Ascending aorta (tissue), 2 donors: ENCODE measurements around the gene CALU. TPM values are rescaled to one million over a fixed set of nuclear protein-coding genes. Genes with fewer than 3 reads are reported as not detected.

Experiments used
- DNase-seq, 2 donors: peaks; one replicate each; pipeline ENCODE4 v3.0.0-alpha.2; 2019; ENCODE audit warnings: low spot score in 2 of 2
- H3K27ac ChIP-seq, 2 donors: fragments of 200-600 bp; sonication (generic); one replicate each; pipeline ENCODE4 v1.5.1; 2016 to 2017; ENCODE audit warnings: mild to moderate bottlenecking in 1 of 2
- H3K27me3 ChIP-seq: fragments of 200-600 bp; sonication (generic); one replicate; pipeline ENCODE4 v1.5.1; 2017
- H3K36me3 ChIP-seq, 2 donors: fragments of 200-600 bp; sonication (generic); one replicate each; pipeline ENCODE4 v1.5.1; 2016
- H3K4me1 ChIP-seq, 2 donors: fragments of 200-600 bp; sonication (generic); one replicate each; pipeline ENCODE4 v1.5.1; 2016 to 2017; ENCODE audit warnings: mild to moderate bottlenecking in 1 of 2
- H3K4me3 ChIP-seq, 2 donors: fragments of 200-600 bp; sonication (generic); one replicate each; pipeline ENCODE4 v1.5.1; 2016 to 2017; ENCODE audit warnings: mild to moderate bottlenecking in 1 of 2
- H3K9me3 ChIP-seq, 2 donors: fragments of 200-600 bp; sonication (generic); one replicate each; pipeline ENCODE4 v1.5.1; 2016
- CTCF ChIP-seq, 3 experiments: fragments of 200-600 bp in 2 of 3; fragments of 450-650 bp in 1 of 3; sonication (generic) in 2 of 3; IDR thresholded peaks; one replicate each; pipeline ENCODE4 v1.5.1; 2016 to 2019; ENCODE audit warnings: antibody characterized with exemption in 3 of 3, mild to moderate bottlenecking in 1 of 3, moderate library complexity in 1 of 3
- intact Hi-C: fragments of 100-400 bp; cut with DNase I; formaldehyde crosslinking; loops from one replicate; pipeline ENCODE4 v1.15.1; 2023
- total RNA-seq: library from RNA; depleted of rRNA; stranded (reverse); fragments of >200 nt; gene quantifications from one replicate; pipeline ENCODE4 v1.1.0, GENCODE V29; 2016

CALU gene
- total RNA-seq, 1 donor from 2014 or later: 82.8 TPM

DNA sequence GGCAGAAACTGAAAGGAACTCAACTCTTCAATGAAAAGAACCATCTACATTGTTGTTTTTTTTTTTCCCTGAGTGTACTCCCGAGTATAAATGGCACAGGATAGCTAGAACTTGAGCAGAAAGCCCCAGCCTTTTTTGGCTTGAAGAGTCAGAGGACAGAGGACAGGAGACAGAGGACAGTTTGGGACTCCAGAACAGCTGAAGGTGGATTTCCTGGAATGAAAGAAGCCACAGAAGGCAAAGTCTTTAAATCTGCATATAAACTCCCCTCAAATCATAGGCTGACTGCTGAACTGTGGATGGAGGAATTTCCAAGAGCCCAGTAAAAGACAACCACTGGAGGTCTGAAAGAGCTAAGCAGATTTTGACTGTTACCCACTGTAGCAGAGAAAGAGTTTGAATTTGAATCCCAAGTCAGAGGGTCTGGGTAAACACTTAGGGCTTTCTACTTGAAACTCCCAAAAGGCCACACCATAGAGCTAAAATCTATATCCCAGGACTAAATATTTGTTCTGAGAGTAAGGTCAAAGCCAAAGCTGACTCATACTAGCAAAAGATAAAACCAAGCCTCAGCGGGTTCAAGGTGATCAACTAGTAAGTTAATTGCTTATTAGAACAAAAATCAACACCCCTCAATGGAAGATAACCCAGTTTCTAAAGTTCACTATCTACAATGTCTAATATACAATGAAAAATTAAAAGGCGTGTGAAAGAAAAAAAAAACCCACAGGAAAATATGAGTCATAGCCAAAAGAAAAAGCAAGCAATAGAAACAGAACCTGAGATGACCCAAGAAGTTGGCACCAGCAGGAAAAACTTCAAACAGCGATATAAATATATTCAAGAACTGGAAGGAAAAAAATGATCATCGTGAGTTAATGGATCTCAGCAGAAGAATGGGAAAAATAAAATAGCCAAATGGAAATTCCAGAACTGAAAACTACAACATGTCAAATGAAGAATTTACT lies 38.3 kb downstream of the CALU start:
- Histone ChIP-seq H3K9me3 (peaks cover 4 to 12% of the 10 kb centered on the region in 2 donors), H3K4me3 (no peak overlapping the region), H3K4me1 (peaks cover 0 to 8% of the 10 kb centered on the region in 2 donors), H3K27ac (peak overlapping the region; percentile 31 to 58), H3K27me3 (no peaks in the 10 kb centered on the region), H3K36me3 (peaks cover 6 to 9% of the 10 kb centered on the region in 2 donors)
- intact Hi-C loops: loop anchor here (1.0 to 2.0 kb wide), 2 partner anchors 10 to 39 kb away; partner anchors contain the start of gene CALU
- TF ChIP-seq CTCF (IDR thresholded peaks at IDR 0.05): no peak
- no peak for DNase-seq

DNA sequence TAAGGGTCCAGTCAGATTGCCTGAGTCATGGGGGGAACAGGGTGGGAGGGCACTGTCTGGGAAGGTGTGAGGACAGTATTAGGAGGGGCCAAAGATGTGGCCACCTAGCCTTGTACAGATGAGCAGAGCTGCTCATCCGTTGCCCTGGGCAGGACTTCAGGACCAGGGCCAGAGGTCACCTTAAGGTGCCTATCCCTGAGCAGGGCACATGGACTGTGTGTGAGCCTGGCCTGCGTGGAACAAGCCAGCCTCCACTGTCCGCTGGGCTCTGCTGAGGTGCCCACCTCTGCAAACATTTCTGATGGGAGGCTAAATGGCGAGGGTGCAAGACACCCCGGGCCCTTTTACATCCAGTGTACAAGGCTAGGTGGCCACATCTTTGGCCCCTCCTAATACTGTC lies 39.8 kb downstream of the CALU start:
- H3K27ac ChIP-seq: no peak overlapping the region
- H3K36me3 ChIP-seq: peaks cover 0 to 8% of the 10 kb centered on the region in 2 donors
- peaks cover 0 to 18% of the 10 kb centered on the region in 2 donors for H3K4me1 ChIP-seq
- H3K27me3 ChIP-seq: no peaks in the 10 kb centered on the region
- peaks cover 4 to 12% of the 10 kb centered on the region in 2 donors for H3K9me3 ChIP-seq
- no peak overlapping the region for H3K4me3 ChIP-seq
- TF ChIP-seq CTCF (IDR thresholded peaks at IDR 0.05): no peak
- no peak for DNase-seq
- intact Hi-C loops: no loop called here

DNA sequence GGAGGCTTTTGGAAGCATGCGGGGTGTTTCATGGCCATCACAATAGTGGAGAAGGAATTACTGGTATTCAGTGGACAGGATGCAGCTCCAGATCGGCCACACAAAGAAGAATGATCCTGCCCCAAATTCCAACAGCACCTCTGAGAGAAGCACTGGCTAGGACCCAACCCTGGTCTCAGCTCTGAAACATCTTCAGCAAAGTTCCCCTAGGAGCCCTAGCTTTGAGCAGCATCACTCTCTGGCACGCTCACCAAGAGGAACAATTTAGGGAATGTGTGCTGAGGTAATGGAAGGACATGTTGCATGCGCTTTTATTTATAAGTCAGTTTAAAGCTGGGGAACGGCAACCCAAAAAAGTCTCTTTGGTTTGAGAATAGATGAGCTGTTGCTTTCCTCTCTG lies 42.0 kb downstream of the CALU start:
- intact Hi-C loops: no loop called here
- TF ChIP-seq CTCF (IDR thresholded peaks at IDR 0.05): no peak

DNA sequence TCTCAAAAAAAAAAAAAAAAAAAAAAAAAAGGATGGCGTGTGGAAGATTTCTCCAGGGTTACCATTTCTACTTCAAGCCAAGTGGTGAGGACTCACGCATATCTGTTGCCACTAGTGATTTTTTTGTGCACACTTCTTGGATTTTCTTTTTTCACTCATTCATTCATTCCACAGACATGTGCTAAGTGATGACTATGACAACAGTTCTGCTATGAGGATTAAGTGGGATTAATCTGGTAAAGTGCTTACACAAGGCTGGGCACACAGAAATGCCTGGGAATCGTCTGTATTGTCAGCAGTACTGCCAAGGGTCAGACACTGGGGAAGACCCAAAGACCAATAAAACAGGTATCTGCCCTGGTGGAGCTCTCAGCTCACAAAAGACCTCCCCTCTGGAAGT lies 42.7 kb downstream of the CALU start:
- peaks cover 4 to 12% of the 10 kb centered on the region in 2 donors for H3K9me3 ChIP-seq
- H3K4me3 ChIP-seq: no peak overlapping the region
- H3K36me3 ChIP-seq: no peaks in the 10 kb centered on the region
- intact Hi-C loops: no loop called here
- no peak for DNase-seq
- TF ChIP-seq CTCF (IDR thresholded peaks at IDR 0.05): no peak
- peaks cover 0 to 18% of the 10 kb centered on the region in 2 donors for H3K4me1 ChIP-seq
- peak overlapping the region; percentile 52 to 66 for H3K27ac ChIP-seq
- H3K27me3 ChIP-seq: no peaks in the 10 kb centered on the region

More for the DNA sequence above, 42.0 kb downstream of the CALU start:
- Histone ChIP-seq H3K27ac (peak overlapping the region; percentile 51 to 66), H3K4me3 (no peak overlapping the region), H3K36me3 (no peaks in the 10 kb centered on the region), H3K27me3 (no peaks in the 10 kb centered on the region), H3K9me3 (peaks cover 4 to 12% of the 10 kb centered on the region in 2 donors), H3K4me1 (peaks cover 0 to 18% of the 10 kb centered on the region in 2 donors)
- DNase-seq: peak in 1 of 2 donors; percentile 83

- Histone ChIP-seq H3K27me3 (no peaks in the 10 kb centered on the region), H3K4me3 (no peak overlapping the region), H3K36me3 (no peaks in the 10 kb centered on the region), H3K9me3 (peaks cover 4 to 6% of the 10 kb centered on the region in 2 donors), H3K27ac (peak overlapping the region; percentile 31 to 52), H3K4me1 (peaks cover 0 to 18% of the 10 kb centered on the region in 2 donors)
- peak; percentile 31 to 82 for DNase-seq
- intact Hi-C loops: no loop called here
- no peak for TF ChIP-seq CTCF (IDR thresholded peaks at IDR 0.05)
Observed at GRCh38 chr7:128783143-128783861, 44.1 kb downstream of the CALU start.
